HG03457 (cell line): ENCODE measurements around the gene EXOSC7.
"Not testable (repeated sequence)": the region's sequence is repeated elsewhere in the genome, so short reads cannot be mapped to it uniquely, and the experiment has no call there.

ENCODE experiments used
- ATAC-seq: cut with Tn5 transposase; IDR thresholded peaks from one replicate; pipeline ENCODE4 v1.9.1; 2021; ENCODE audit warnings: moderate number of reproducible peaks; ENCODE audit not compliant: unreplicated experiment

EXOSC7 gene

GRCh38 chr3:45053805-45054195 lies 77.8 kb downstream of the EXOSC7 start:
- ATAC-seq: not testable (repeated sequence)

DNA sequence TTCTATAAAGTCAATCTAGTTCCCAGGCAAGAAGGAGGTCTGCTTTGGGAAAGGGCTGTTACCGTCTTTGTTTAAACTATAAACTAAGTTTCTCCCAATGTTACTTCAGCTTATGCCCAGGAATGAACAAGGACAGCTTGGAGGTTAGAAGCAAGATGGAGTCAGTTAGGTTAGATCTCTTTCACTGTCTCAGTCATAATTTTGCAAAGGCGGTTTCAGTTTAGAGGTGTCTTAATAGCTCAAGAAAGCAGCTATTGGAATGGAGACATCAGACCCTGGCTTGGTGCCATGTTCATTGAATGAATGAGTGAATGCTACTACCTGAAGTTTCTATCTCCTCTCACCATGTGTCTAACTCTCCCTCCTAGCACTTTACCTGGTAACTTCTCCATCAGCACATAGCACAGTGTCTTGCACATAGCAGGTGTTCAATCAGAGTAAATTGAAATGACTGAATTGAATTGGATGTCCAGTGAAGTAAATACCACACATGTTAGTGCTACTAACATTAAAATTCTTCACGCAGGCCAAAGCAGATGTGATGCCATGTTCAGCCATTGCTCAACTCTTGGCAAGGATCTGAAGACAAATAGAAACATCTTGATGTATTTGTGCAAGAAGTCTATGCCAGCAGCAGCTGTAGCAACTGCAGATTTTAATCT lies 78.3 kb downstream of the EXOSC7 start:
- no peak for ATAC-seq

- no peak for ATAC-seq
Observed at GRCh38 chr3:45055032-45055410, 79.0 kb downstream of the EXOSC7 start.

DNA sequence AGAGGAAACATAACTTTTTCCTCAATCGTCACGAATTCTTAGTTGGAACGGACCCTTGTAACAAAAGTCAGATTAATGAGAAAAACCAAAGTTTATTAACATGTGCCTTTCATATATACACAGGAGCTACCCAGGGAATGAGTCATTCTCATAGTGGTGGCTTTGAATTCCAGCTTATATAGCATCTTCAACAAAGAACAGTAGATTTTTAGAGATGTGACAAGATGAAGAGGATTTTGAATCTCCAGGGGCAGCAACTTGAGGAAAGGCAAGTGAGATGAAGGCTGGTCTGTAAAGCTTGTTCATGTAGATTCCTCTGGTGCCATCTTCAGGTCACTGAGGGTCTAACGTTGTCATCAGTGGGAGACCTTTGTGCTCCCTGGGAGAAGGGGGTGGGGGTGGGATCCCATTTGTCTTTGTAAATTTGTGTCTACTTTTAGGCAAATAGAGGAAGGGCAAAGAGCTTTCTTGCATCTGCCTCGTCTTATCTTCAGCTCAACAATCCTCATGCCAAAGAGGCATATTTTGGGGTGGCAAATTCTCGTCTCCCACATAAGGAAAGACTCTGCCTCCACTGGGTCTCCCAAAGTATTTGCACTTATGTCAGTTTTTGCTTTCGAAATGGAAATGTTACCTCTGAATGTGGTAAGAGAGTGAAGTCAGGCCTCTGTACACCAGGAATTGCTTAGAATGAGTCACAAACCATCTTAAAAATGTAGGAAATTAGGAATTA lies 79.5 kb downstream of the EXOSC7 start:
- no peak for ATAC-seq

DNA sequence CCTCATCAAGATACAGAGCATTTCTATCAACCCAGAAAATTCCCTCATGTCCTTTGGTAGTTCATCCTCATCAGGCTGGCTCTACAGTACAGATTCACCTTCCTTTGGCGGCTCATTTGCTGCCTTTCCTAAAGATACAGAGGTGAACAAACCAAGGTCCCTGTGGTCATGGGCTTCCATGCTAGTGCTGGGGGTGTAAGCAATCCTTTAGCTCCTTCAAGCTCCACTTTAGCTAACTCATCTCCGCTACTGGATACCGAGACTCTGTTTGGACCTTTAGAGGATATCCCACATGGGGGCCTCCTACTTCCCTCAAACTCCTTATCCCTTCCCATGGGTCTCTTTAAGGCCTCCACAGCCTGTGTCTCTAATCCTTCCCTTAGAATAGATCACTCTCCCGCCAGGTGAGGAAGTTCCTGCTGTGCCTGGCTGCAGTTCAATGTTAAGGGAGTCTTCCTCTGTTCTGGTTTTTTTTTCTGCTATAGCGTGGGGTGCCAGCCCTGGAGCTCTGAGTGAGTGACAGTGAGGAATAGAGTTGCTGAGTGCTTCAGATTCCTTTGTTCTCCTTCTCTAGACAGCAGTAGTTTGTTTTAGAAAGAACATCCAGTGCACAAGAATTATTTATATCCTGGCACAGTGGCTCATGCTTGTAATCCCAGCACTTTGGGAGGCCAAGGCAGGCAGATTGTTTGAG lies 80.7 kb downstream of the EXOSC7 start:
- ATAC-seq: no peak

- no peak for ATAC-seq
Observed at GRCh38 chr3:45057557-45057956, 81.5 kb downstream of the EXOSC7 start.

DNA sequence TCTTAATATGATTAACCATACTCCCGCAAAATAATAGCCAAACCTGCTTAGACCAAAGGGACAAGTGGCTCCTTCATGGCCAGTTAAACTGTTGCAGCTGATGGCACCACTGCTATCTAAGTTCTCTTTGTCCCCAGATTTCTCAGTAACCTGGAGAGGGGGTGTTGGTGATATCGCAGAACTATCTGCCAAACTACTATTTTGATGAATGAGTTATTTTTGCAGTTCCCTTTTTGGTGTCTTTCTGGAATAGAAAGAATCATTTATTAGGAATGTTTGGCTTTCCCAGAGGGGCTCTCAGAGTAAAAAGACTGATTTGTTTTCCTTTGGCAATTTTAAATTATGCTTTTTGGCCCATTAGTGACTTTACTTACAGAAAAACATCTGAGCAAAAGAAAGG lies 83.1 kb downstream of the EXOSC7 start:
- no peak for ATAC-seq

DNA sequence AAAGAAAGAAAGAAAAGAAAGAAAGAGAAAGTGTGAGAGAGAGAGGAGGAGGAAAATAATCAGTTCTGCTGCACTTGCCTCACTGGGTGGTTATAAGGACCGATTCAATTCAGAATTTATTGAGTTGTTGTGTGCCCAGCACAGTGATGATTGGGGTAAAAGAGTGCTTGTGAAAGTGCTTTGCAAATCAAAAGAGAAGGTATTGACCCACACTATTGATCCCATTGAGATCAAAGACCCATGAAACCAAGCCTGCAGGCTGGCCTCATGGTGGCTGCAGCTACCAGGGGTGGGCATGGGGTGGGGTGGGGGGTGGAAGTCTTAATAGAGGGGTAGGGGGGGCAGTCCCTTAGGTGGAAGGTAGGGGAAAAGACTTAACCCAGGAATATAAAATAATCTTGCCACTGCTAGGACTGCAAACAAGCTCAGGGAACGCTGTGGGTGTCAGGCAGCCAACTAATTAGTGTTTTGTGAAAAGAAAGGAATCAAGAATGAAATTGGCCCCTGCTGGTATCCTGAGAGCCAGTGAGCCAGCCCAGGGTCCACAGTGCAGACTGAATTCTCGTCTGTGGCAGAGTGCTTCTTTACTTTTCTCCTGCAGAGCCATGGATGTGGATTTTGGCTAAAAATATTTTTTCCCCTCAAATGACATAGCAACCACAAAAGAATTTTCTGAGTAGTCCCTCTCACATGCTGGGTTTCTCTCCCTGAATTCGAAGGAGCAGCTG lies 84.3 kb downstream of the EXOSC7 start:
- no peak for ATAC-seq
